ENCODE data around the gene MEG3.
A peak's percentile ranks its signal among the peaks of the same experiment; 100 is the strongest.

Gene MEG3

GRCh38 chr14:100901391-100902183 lies 75.7 kb downstream of the MEG3 start:
- peak; percentile 44 for DNase-seq

GRCh38 chr14:100902295-100903133 lies 76.6 kb downstream of the MEG3 start:
- peak; percentile 31 for DNase-seq

- no peak for DNase-seq
Measured at GRCh38 chr14:100903134-100903468, 77.2 kb downstream of the MEG3 start.

- DNase-seq, result no peak
Measured at GRCh38 chr14:100903672-100904185, 77.8 kb downstream of the MEG3 start, which contains the start of gene RTL1. TSS of gene RTL1 (minus strand) at chr14:100903722. CDS start at chr14:100884788, 18,934 bp downstream.

- DNase-seq, result peak; percentile 61
Measured at GRCh38 chr14:100904307-100905087, 78.6 kb downstream of the MEG3 start.

- no peak for DNase-seq
Measured at GRCh38 chr14:100905166-100905565, 79.2 kb downstream of the MEG3 start.

GRCh38 chr14:100906420-100906819 lies 80.5 kb downstream of the MEG3 start:
- DNase-seq, result no peak

GRCh38 chr14:100907240-100907639 lies 81.3 kb downstream of the MEG3 start:
- DNase-seq, result no peak

GRCh38 chr14:100909439-100909838 lies 83.5 kb downstream of the MEG3 start:
- DNase-seq, result no peak

Data from right hindlimb (tissue), 1 donor.